Measurements from ENCODE around the gene APOL6.
"Not testable (repeated sequence)": the region's sequence is repeated elsewhere in the genome, so short reads cannot be mapped to it uniquely, and the experiment has no call there.

APOL6 gene

GRCh38 chr22:35616043-35616442, 32.2 kb upstream of the APOL6 start:
- H3K4me3 ChIP-seq (ENCODE audit: low read depth in 1 of 5, low read length in 5 of 5): no peak overlapping the region
- no peaks in the 10 kb centered on the region for H3K9me3 ChIP-seq (ENCODE audit: control insufficient read depth in 5 of 5, low read length in 5 of 5)
- no peaks in the 10 kb centered on the region for H3K27me3 ChIP-seq (ENCODE audit: control insufficient read depth in 5 of 5, insufficient read depth in 4 of 5, low read length in 5 of 5)
- no peaks in the 10 kb centered on the region for H3K36me3 ChIP-seq (ENCODE audit: control insufficient read depth in 5 of 5, insufficient read depth in 5 of 5, low read length in 5 of 5)
- no peak overlapping the region for H3K27ac ChIP-seq (ENCODE audit: low read depth, low read length)
- no peak overlapping the region for H3K9ac ChIP-seq (ENCODE audit: low read length in 5 of 5)
- peaks cover 0 to 32% (median 13%) of the 10 kb centered on the region in 5 donors for H3K4me1 ChIP-seq (ENCODE audit: control insufficient read depth in 5 of 5, insufficient read depth in 5 of 5, low read length in 5 of 5)

- Histone ChIP-seq H3K9ac (ENCODE audit: low read length in 5 of 5) (no peak within 1 kb of the TSS), H3K27ac (ENCODE audit: low read depth, low read length) (no peak within 1 kb of the TSS), H3K27me3 (ENCODE audit: control insufficient read depth in 5 of 5, insufficient read depth in 4 of 5, low read length in 5 of 5) (no peaks in the 10 kb centered on the region), H3K4me1 (ENCODE audit: control insufficient read depth in 5 of 5, insufficient read depth in 5 of 5, low read length in 5 of 5) (peaks cover 0 to 42% (median 14%) of the 10 kb centered on the region in 5 donors), H3K9me3 (ENCODE audit: control insufficient read depth in 5 of 5, low read length in 5 of 5) (no peaks in the 10 kb centered on the region), H3K36me3 (ENCODE audit: control insufficient read depth in 5 of 5, insufficient read depth in 5 of 5, low read length in 5 of 5) (no peaks in the 10 kb centered on the region), H3K4me3 (ENCODE audit: low read depth in 1 of 5, low read length in 5 of 5) (peak within 1 kb of the TSS in 1 of 5 donors; percentile 3)
Observed at GRCh38 chr22:35617137-35617755, 31.0 kb upstream of the APOL6 start, which contains the start of gene MB. Gene MB (minus strand): TSS chr22:35617329. CDS start chr22:35617257, 72 bp downstream.

- Histone ChIP-seq H3K4me1 (ENCODE audit: control insufficient read depth in 5 of 5, insufficient read depth in 5 of 5, low read length in 5 of 5) (peaks cover 0 to 52% (median 24%) of the 10 kb centered on the region in 5 donors), H3K27ac (ENCODE audit: low read depth, low read length) (no peak overlapping the region), H3K9me3 (ENCODE audit: control insufficient read depth in 5 of 5, low read length in 5 of 5) (no peaks in the 10 kb centered on the region)
Observed at GRCh38 chr22:35618427-35619223, 29.6 kb upstream of the APOL6 start.

GRCh38 chr22:35619336-35620094, 28.7 kb upstream of the APOL6 start:
- H3K4me1 ChIP-seq (ENCODE audit: control insufficient read depth in 5 of 5, insufficient read depth in 5 of 5, low read length in 5 of 5): peaks cover 0 to 52% (median 24%) of the 10 kb centered on the region in 5 donors
- no peak overlapping the region for H3K9ac ChIP-seq (ENCODE audit: low read length in 5 of 5)
- no peak overlapping the region for H3K27ac ChIP-seq (ENCODE audit: low read depth, low read length)

More at GRCh38 chr22:35618427-35619223, 29.6 kb upstream of the APOL6 start:
- Histone ChIP-seq H3K27me3 (ENCODE audit: control insufficient read depth in 5 of 5, insufficient read depth in 4 of 5, low read length in 5 of 5) (no peaks in the 10 kb centered on the region), H3K36me3 (ENCODE audit: control insufficient read depth in 5 of 5, insufficient read depth in 5 of 5, low read length in 5 of 5) (no peaks in the 10 kb centered on the region), H3K4me3 (ENCODE audit: low read depth in 1 of 5, low read length in 5 of 5) (no peak overlapping the region), H3K9ac (ENCODE audit: low read length in 5 of 5) (no peak overlapping the region)

GRCh38 chr22:35620624-35621251, 27.5 kb upstream of the APOL6 start:
- H3K9ac ChIP-seq (ENCODE audit: low read length in 5 of 5): no peak overlapping the region
- peaks cover 0 to 47% (median 20%) of the 10 kb centered on the region in 5 donors for H3K4me1 ChIP-seq (ENCODE audit: control insufficient read depth in 5 of 5, insufficient read depth in 5 of 5, low read length in 5 of 5)

More at GRCh38 chr22:35619336-35620094, 28.7 kb upstream of the APOL6 start:
- Histone ChIP-seq H3K9me3 (ENCODE audit: control insufficient read depth in 5 of 5, low read length in 5 of 5) (no peaks in the 10 kb centered on the region), H3K36me3 (ENCODE audit: control insufficient read depth in 5 of 5, insufficient read depth in 5 of 5, low read length in 5 of 5) (no peaks in the 10 kb centered on the region), H3K27me3 (ENCODE audit: control insufficient read depth in 5 of 5, insufficient read depth in 4 of 5, low read length in 5 of 5) (no peaks in the 10 kb centered on the region), H3K4me3 (ENCODE audit: low read depth in 1 of 5, low read length in 5 of 5) (no peak overlapping the region)

GRCh38 chr22:35621451-35621850, 26.8 kb upstream of the APOL6 start:
- Histone ChIP-seq H3K9ac (ENCODE audit: low read length in 5 of 5) (no peak overlapping the region), H3K27ac (ENCODE audit: low read depth, low read length) (peak overlapping the region; percentile 74)

More at GRCh38 chr22:35620624-35621251, 27.5 kb upstream of the APOL6 start:
- H3K27me3 ChIP-seq (ENCODE audit: control insufficient read depth in 5 of 5, insufficient read depth in 4 of 5, low read length in 5 of 5): no peaks in the 10 kb centered on the region
- H3K4me3 ChIP-seq (ENCODE audit: low read depth in 1 of 5, low read length in 5 of 5): no peak overlapping the region
- no peaks in the 10 kb centered on the region for H3K9me3 ChIP-seq (ENCODE audit: control insufficient read depth in 5 of 5, low read length in 5 of 5)
- H3K36me3 ChIP-seq (ENCODE audit: control insufficient read depth in 5 of 5, insufficient read depth in 5 of 5, low read length in 5 of 5): no peaks in the 10 kb centered on the region
- H3K27ac ChIP-seq (ENCODE audit: low read depth, low read length): peak overlapping the region; percentile 74

GRCh38 chr22:35622191-35622913, 25.9 kb upstream of the APOL6 start:
- H3K27me3 ChIP-seq (ENCODE audit: control insufficient read depth in 5 of 5, insufficient read depth in 4 of 5, low read length in 5 of 5): no peaks in the 10 kb centered on the region
- no peaks in the 10 kb centered on the region for H3K9me3 ChIP-seq (ENCODE audit: control insufficient read depth in 5 of 5, low read length in 5 of 5)
- no peaks in the 10 kb centered on the region for H3K36me3 ChIP-seq (ENCODE audit: control insufficient read depth in 5 of 5, insufficient read depth in 5 of 5, low read length in 5 of 5)
- H3K4me3 ChIP-seq (ENCODE audit: low read depth in 1 of 5, low read length in 5 of 5): no peak overlapping the region
- H3K27ac ChIP-seq (ENCODE audit: low read depth, low read length): peak overlapping the region; percentile 7
- H3K4me1 ChIP-seq (ENCODE audit: control insufficient read depth in 5 of 5, insufficient read depth in 5 of 5, low read length in 5 of 5): peaks cover under 1 to 36% (median 24%) of the 10 kb centered on the region in 5 donors
- H3K9ac ChIP-seq (ENCODE audit: low read length in 5 of 5): no peak overlapping the region

More at GRCh38 chr22:35621451-35621850, 26.8 kb upstream of the APOL6 start:
- H3K36me3 ChIP-seq (ENCODE audit: control insufficient read depth in 5 of 5, insufficient read depth in 5 of 5, low read length in 5 of 5): no peaks in the 10 kb centered on the region
- H3K4me3 ChIP-seq (ENCODE audit: low read depth in 1 of 5, low read length in 5 of 5): no peak overlapping the region
- H3K9me3 ChIP-seq (ENCODE audit: control insufficient read depth in 5 of 5, low read length in 5 of 5): no peaks in the 10 kb centered on the region
- H3K4me1 ChIP-seq (ENCODE audit: control insufficient read depth in 5 of 5, insufficient read depth in 5 of 5, low read length in 5 of 5): peaks cover 0 to 40% (median 20%) of the 10 kb centered on the region in 5 donors
- no peaks in the 10 kb centered on the region for H3K27me3 ChIP-seq (ENCODE audit: control insufficient read depth in 5 of 5, insufficient read depth in 4 of 5, low read length in 5 of 5)

GRCh38 chr22:35623885-35624284, 24.4 kb upstream of the APOL6 start:
- H3K36me3 ChIP-seq (ENCODE audit: control insufficient read depth in 5 of 5, insufficient read depth in 5 of 5, low read length in 5 of 5); H3K4me3 ChIP-seq (ENCODE audit: low read depth in 1 of 5, low read length in 5 of 5); H3K9me3 ChIP-seq (ENCODE audit: control insufficient read depth in 5 of 5, low read length in 5 of 5); H3K27me3 ChIP-seq (ENCODE audit: control insufficient read depth in 5 of 5, insufficient read depth in 4 of 5, low read length in 5 of 5); H3K9ac ChIP-seq (ENCODE audit: low read length in 5 of 5); H3K27ac ChIP-seq (ENCODE audit: low read depth, low read length): not testable (repeated sequence)
- H3K4me1 ChIP-seq (ENCODE audit: control insufficient read depth in 5 of 5, insufficient read depth in 5 of 5, low read length in 5 of 5): peaks cover 3 to 31% (median 30%) of the 10 kb centered on the region in 5 donors

- Histone ChIP-seq H3K9me3 (ENCODE audit: control insufficient read depth in 5 of 5, low read length in 5 of 5) (peaks cover 0 to 2% (median 0%) of the 10 kb centered on the region in 5 donors), H3K4me3 (ENCODE audit: low read depth in 1 of 5, low read length in 5 of 5) (no peak overlapping the region), H3K27me3 (ENCODE audit: control insufficient read depth in 5 of 5, insufficient read depth in 4 of 5, low read length in 5 of 5) (no peaks in the 10 kb centered on the region), H3K36me3 (ENCODE audit: control insufficient read depth in 5 of 5, insufficient read depth in 5 of 5, low read length in 5 of 5) (no peaks in the 10 kb centered on the region), H3K9ac (ENCODE audit: low read length in 5 of 5) (no peak overlapping the region), H3K27ac (ENCODE audit: low read depth, low read length) (no peak overlapping the region), H3K4me1 (ENCODE audit: control insufficient read depth in 5 of 5, insufficient read depth in 5 of 5, low read length in 5 of 5) (peaks cover 3 to 36% (median 36%) of the 10 kb centered on the region in 5 donors)
Observed at GRCh38 chr22:35624547-35624946, 23.7 kb upstream of the APOL6 start.

Data from subcutaneous abdominal adipose tissue (tissue), 5 donors.